Glomerular endothelial cell (primary cell): ENCODE measurements around the gene ZWILCH. TPM values are rescaled to one million over a fixed set of nuclear protein-coding genes. Genes with fewer than 3 reads are reported as not detected.
"Not testable (repeated sequence)": the region's sequence is repeated elsewhere in the genome, so short reads cannot be mapped to it uniquely, and the experiment has no call there.

Source experiments
- DNase-seq: peaks from one replicate; pipeline ENCODE4 v3.0.0-alpha.2; 2011; ENCODE audit warnings: low read depth, low spot score; ENCODE audit errors: extremely low read depth
- total RNA-seq: library from RNA; depleted of rRNA; stranded (reverse); fragments of >200 nt; gene quantifications from 2 replicates; pipeline ENCODE4 v1.2.3, GENCODE V29; 2015

ZWILCH gene
- total RNA-seq, 1 donor from 2014 or later: 11.8 TPM

DNA sequence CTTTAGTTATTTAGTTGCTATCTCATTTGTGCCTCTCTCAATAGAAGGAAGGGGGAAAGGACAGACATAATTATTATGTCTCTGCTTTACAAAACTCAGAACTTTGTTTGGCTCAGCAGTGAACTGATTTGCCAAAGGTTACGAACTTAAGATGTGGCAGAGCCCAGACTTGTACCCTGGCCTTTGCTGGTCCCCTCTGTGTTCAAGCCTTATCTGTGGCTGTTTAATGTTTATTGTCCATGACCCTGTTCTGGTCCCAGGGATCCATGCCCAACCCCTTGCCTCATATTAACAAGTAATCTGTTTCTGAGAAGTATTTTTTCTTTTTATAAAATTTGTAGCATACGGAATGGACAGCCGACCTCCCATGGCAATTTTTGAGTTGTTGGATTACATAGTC is 18.2 kb upstream of the ZWILCH start:
- no peak for DNase-seq

GRCh38 chr15:66488525-66488924 is 16.6 kb upstream of the ZWILCH start:
- DNase-seq: no peak

DNA sequence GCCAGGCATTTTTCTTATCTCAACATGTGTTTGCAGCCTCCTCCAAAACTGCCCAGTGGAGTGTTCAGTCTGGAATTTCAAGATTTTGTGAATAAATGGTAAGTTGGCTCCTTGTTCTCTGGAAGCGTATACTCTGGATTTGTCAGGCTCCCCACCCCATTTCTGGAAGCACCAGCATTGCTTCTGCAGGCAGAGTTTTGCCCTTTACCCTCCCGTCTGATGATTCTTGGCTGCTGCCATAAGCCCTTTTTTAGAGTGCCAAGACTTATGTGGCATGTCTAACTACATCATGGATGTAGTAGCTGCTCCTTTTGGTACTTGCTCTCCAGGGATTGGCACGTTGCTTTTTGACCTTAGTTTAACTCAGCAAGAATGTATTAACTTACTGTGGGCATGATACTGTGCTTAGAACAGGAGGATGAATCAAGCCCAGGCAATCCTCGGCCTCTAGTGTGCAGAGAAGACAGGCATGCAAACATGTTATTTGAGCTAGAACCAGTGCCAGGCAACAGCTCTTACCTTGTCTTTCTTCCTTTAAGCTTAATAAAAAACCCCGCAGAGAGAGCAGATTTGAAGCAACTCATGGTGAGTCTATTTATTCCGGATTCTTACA is 15.8 kb upstream of the ZWILCH start:
- no peak for DNase-seq

- DNase-seq: no peak
These were observed 13.3 kb upstream of the ZWILCH start for GRCh38 chr15:66491846-66492245.

- no peak for DNase-seq
These were observed 10.9 kb upstream of the ZWILCH start for GRCh38 chr15:66494262-66494661.

- no peak for DNase-seq
These were observed 8.1 kb upstream of the ZWILCH start for GRCh38 chr15:66496951-66497501.

GRCh38 chr15:66497502-66498455 is 7.3 kb upstream of the ZWILCH start, which contains the start of gene SNAPC5:
SNAPC5 (minus strand) TSS chr15:66497762; CDS start chr15:66497731, 31 bp downstream.
- DNase-seq: no peak

- DNase-seq: no peak
These were observed 6.4 kb upstream of the ZWILCH start for GRCh38 chr15:66498501-66499386.

- DNase-seq: not testable (repeated sequence)
These were observed 4.8 kb upstream of the ZWILCH start for GRCh38 chr15:66500346-66500745.

GRCh38 chr15:66502491-66502890 is 2.6 kb upstream of the ZWILCH start:
- no peak for DNase-seq

DNA sequence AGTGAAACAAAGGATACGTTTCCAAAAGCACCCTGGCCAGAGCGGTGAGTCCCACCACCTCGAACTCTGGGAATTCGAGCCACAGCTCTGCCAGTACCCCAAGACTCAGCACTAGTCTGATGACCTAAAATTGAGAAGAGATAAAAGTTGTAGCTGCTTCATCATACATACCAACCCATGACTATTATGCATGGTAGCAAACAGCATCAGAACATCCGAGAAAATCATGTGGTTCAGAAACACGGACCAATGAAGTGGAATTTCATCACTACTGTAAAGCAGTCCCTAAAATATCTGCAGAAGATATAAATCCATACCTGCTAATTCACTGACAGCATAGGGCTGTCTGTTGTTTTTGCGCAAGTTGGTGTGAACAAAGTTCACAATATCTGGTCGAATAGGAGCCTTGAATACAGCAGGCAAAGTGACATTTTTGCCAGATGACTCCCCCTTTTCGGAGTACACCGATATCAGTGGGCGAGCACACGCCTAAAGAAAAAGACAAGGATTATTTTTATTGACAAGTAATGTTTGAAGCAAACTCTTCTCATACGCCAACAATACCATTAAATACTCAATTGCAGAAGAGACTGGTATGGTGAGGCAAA is 2.0 kb upstream of the ZWILCH start:
- DNase-seq: not testable (repeated sequence)

GRCh38 chr15:66503780-66504562 is 1.2 kb upstream of the ZWILCH start:
- DNase-seq: no peak

DNA sequence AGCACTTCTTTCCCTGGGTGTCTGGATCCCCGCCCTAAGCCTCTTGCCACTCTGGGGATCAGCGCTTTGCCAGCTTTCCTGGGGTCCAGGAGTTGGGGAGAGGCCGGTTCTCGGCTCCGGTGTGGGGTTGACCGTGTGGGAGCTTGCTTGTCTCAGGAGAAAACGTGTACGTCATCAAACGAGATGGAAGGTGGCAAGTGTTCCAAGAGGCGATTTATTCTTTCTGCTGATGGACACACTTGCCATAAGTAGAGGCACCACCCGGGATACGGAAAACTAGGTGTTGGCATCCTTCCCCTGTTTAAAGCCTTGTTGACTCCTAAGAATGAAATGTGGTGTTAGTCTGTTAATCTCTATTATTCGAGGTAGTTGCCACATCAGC is 295 bp downstream of the ZWILCH start:
- no peak for DNase-seq

- DNase-seq: no peak
These were observed 692 bp downstream of the ZWILCH start for GRCh38 chr15:66505818-66506217.

DNA sequence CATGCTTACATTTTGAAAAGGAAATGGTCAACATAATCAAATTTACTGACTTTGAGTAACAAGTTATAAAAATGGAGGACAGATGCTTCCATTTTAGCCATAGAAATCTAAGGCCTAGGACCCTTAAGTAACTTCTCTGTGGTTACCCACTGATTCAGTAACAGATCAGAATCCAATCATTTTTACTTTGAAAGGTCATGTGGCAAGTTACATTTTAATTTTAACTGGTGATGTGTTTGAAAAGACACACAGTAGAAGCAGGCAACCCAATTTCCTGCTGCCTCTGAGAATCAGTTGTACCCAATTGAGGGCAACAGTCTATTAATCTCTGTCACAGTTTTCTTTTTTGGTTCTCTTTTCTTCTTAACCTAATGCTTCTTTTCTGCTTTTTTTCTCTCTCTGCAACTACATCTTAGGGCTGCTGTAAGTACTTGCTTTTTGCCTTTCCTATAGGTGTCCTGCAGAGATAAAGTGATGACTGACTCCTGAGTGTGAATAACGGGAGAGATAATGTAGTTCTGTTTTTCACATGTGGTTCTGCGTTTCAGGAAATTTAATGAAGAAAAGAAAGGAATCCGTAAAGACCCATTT is 3.3 kb downstream of the ZWILCH start:
- DNase-seq: no peak

GRCh38 chr15:66514586-66514985 is 9.5 kb downstream of the ZWILCH start:
- no peak for DNase-seq

DNA sequence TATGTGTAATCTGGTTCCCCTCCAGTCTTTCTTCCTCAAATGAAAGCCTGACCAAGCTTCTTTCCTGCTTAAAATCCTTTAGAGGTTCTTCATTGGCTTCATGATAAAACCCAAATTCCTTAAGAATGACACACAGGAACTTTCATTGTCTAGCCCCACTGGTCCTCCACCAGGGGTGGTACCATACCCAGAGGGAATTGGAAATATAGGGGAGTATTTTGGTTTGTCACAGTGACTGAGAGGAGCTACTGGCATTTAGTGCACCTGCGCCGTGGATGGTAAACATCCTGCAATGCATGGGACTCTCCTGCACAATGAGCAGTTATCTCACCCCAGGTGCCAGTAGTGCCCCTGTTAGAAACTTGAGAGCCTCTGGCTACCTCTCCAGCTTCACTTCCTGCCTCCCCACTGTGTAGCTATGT is 10.8 kb downstream of the ZWILCH start:
- DNase-seq: no peak

GRCh38 chr15:66523926-66524325 is 18.8 kb downstream of the ZWILCH start:
- DNase-seq: no peak

DNA sequence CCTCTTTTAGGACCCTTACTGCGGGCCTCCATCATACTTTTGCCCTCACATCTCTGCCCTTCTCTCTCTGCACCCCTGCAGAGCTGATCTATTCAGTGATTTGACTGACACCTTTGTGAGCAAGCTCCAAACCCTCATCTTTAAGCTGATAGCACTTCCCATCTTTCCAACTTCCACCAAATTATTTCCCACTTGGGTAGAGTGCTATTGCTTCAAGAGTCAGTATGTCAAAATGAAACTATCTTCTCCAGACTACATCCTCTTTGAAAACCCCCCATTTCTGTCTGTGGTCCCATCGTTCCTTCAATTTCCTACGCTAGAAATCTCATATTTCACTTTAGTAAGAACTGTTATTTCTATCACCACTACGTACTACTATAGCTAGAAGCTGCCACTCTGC is 19.7 kb downstream of the ZWILCH start:
- no peak for DNase-seq
